Measurements from ENCODE around the gene ATP8A2. TPM values are rescaled to one million over a fixed set of nuclear protein-coding genes. Genes with fewer than 3 reads are reported as not detected.

The ATP8A2 gene
- total and polyA plus RNA-seq, 7 donors, result under 0.01 to 2.2 (median 1.2) TPM; not detected in 1

GRCh38 chr13:25616674-25617073 lies 244.9 kb downstream of the ATP8A2 start:
- TF ChIP-seq POLR2A (IDR thresholded peaks at IDR 0.05), result no peak
- no peak for TF ChIP-seq CTCF (IDR thresholded peaks at IDR 0.05)
- no peak for TF ChIP-seq EP300 (IDR thresholded peaks at IDR 0.05)
- no peak for TF ChIP-seq POLR2AphosphoS5 (IDR thresholded peaks at IDR 0.05)
- Histone ChIP-seq H3K4me1 (no peaks in the 10 kb centered on the region), H3K9me3 (no peaks in the 10 kb centered on the region), H3K27ac (no peak overlapping the region), H3K36me3 (no peaks in the 10 kb centered on the region), H3K4me3 (no peak overlapping the region), H3K27me3 (no peaks in the 10 kb centered on the region)
- intact Hi-C loops (cut with DNase I), result no loop called here
- WGBS, 2 donors, result 32 to 64% methylated on average over 1 of the region's 1 CpG
- DNase-seq, result no peak

DNA sequence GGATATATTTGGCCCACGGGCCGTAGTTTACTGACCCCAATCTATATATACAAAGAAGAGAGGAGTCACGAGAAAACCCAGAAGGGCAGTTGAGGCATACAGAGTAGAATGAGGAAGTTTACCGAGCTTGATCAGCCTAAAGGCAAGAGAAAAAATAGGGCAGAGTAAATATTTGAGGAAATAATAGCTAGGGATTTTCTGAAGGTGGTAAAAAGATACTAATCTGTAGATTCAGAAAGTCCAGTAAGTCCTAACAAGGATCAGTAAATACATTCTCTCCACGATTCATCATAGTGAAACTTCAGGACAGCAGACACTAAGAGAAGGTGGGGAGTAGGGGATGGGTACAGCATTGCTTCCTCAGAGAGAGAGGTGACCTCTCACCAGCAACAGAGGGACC lies 248.1 kb downstream of the ATP8A2 start:
- no peaks in the 10 kb centered on the region for H3K27me3 ChIP-seq
- WGBS, 2 donors, result 51 to 74% methylated on average over 5 of the region's 5 CpGs

DNA sequence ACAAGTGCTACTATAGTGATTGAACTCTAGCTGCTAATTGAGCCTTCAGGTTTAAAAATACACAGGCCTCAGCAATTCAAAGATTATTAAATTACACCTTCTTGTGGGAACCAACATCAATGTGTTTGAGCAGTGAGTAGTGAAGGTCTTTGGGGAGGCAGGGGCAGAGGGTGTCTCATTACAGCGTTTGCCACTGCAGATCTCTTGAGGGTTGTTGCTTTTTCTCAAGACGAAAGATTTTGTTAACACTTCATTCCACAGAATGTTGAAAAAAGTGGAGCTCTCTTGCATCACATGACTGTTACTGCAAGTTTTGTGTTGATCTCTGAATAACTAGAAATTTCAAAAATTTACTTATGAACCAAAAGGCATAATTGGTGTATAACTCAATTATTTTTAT lies 253.6 kb downstream of the ATP8A2 start:
- Histone ChIP-seq H3K27me3 (no peaks in the 10 kb centered on the region), H3K9me3 (no peaks in the 10 kb centered on the region), H3K4me1 (no peaks in the 10 kb centered on the region), H3K36me3 (no peaks in the 10 kb centered on the region), H3K27ac (no peak overlapping the region), H3K4me3 (no peak overlapping the region)
- intact Hi-C loops (cut with DNase I), result no loop called here
- TF ChIP-seq CTCF (IDR thresholded peaks at IDR 0.05) (no peak), EP300 (IDR thresholded peaks at IDR 0.05) (no peak), POLR2A (IDR thresholded peaks at IDR 0.05) (no peak), POLR2AphosphoS5 (IDR thresholded peaks at IDR 0.05) (no peak)
- WGBS, 2 donors, result 43 to 54% methylated on average over 2 of the region's 2 CpGs
- no peak for DNase-seq

More for the DNA sequence above, 248.1 kb downstream of the ATP8A2 start:
- Histone ChIP-seq H3K4me1 (no peaks in the 10 kb centered on the region), H3K4me3 (no peak overlapping the region), H3K9me3 (no peaks in the 10 kb centered on the region), H3K27ac (no peak overlapping the region), H3K36me3 (no peaks in the 10 kb centered on the region)
- DNase-seq, result no peak
- TF ChIP-seq CTCF (IDR thresholded peaks at IDR 0.05) (no peak), POLR2AphosphoS5 (IDR thresholded peaks at IDR 0.05) (no peak), POLR2A (IDR thresholded peaks at IDR 0.05) (no peak), EP300 (IDR thresholded peaks at IDR 0.05) (no peak)
- intact Hi-C loops (cut with DNase I), result no loop called here

- no peaks in the 10 kb centered on the region for H3K4me1 ChIP-seq
- TF ChIP-seq POLR2AphosphoS5 (IDR thresholded peaks at IDR 0.05) (no peak), EP300 (IDR thresholded peaks at IDR 0.05) (no peak), CTCF (IDR thresholded peaks at IDR 0.05) (no peak), POLR2A (IDR thresholded peaks at IDR 0.05) (no peak)
- WGBS, 2 donors, result 83 to 87% methylated on average over 7 of the region's 7 CpGs
- H3K27ac ChIP-seq, result no peak overlapping the region
- no peak for DNase-seq
- no peaks in the 10 kb centered on the region for H3K36me3 ChIP-seq
- intact Hi-C loops (cut with DNase I), result no loop called here
- no peaks in the 10 kb centered on the region for H3K9me3 ChIP-seq
- no peak overlapping the region for H3K4me3 ChIP-seq
- no peaks in the 10 kb centered on the region for H3K27me3 ChIP-seq
These were observed 258.6 kb downstream of the ATP8A2 start for GRCh38 chr13:25630329-25630900.
